ENCODE results near the gene NT5C3A. TPM values are rescaled to one million over a fixed set of nuclear protein-coding genes. Genes with fewer than 3 reads are reported as not detected.

NT5C3A gene
- total and polyA plus RNA-seq, 2 of the 13 experiments (the other 11 are each of a cell fraction or from before 2014, with no cell fraction given), result 16.9 to 34.0 TPM

GRCh38 chr7:33044401-33044718 is 18.2 kb downstream of the NT5C3A start (continued):
- TF ChIP-seq ZNF646 (CRISPR knock-in tag; IDR thresholded peaks at IDR 0.05) (no peak), CEBPG (CRISPR knock-in tag; IDR thresholded peaks at IDR 0.05) (peak; percentile 30; the same call in 1 of the 2 replicates), HNRNPLL (IDR thresholded peaks at IDR 0.05; ENCODE audit: low read depth, low read length, poor library complexity, severe bottlenecking) (no peak), ATAD3A (CRISPR knock-in tag; IDR thresholded peaks at IDR 0.05) (no peak), KDM6A (CRISPR knock-in tag; IDR thresholded peaks at IDR 0.05; ENCODE audit: low read depth) (peak; percentile 94), CHD2 (IDR thresholded peaks at IDR 0.05; ENCODE audit: low read depth, low read length) (no peak), IRF2 (CRISPR knock-in tag; IDR thresholded peaks at IDR 0.05) (peak; percentile 28; the same call in 1 of the 2 replicates), STAG1 (CRISPR knock-in tag; IDR thresholded peaks at IDR 0.05) (no peak), FOXP1 (IDR thresholded peaks at IDR 0.05) (peak; percentile 40; the same call in 1 of the 2 replicates), FOXP1 (CRISPR knock-in tag; IDR thresholded peaks at IDR 0.05) (peak; percentile 79), MEIS2 (CRISPR knock-in tag; IDR thresholded peaks at IDR 0.05) (no peak), HNF4A (CRISPR knock-in tag; IDR thresholded peaks at IDR 0.05) (peak; percentile 87), AKNA (CRISPR knock-in tag; IDR thresholded peaks at IDR 0.05; ENCODE audit: borderline replicate concordance) (no peak), SIN3B (IDR thresholded peaks at IDR 0.05; ENCODE audit: low read length) (no peak), ATF5 (CRISPR knock-in tag; IDR thresholded peaks at IDR 0.05; ENCODE audit: low read depth) (no peak), MXD1 (CRISPR knock-in tag; IDR thresholded peaks at IDR 0.05) (no peak), TOE1 (CRISPR knock-in tag; IDR thresholded peaks at IDR 0.05) (0 out of 2 replicates have a peak, but pooled peaks have one; percentile 56), YEATS4 (CRISPR knock-in tag; IDR thresholded peaks at IDR 0.05; ENCODE audit: borderline replicate concordance) (peak; percentile 18; the same call in 1 of the 2 replicates), GLI4 (CRISPR knock-in tag; IDR thresholded peaks at IDR 0.05; ENCODE audit: borderline replicate concordance) (no peak), HMG20A (CRISPR knock-in tag; IDR thresholded peaks at IDR 0.05; ENCODE audit: borderline replicate concordance) (no peak; the same call in 1 of the 2 replicates), ZNF138 (CRISPR knock-in tag; IDR thresholded peaks at IDR 0.05; ENCODE audit: low read depth) (no peak)

All from HepG2 (cell line).